ENCODE data around the gene ERI3.

ERI3 gene

GRCh38 chr1:44354840-44355581, at the start of gene ERI3:
Gene ERI3 (minus strand): TSS chr1:44355257. CDS start chr1:44355026, 231 bp downstream.
- peak; percentile 95 for DNase-seq (ENCODE audit: insufficient read length, low spot score)
- TF ChIP-seq CTCF (IDR thresholded peaks at IDR 0.05; ENCODE audit: insufficient read depth, missing control alignments), result no peak
- peak; percentile 53 for FAIRE-seq

GRCh38 chr1:44401256-44402228, 46.5 kb upstream of the ERI3 start:
- DNase-seq (ENCODE audit: insufficient read length, low spot score) (no peak), FAIRE-seq (no peak)
- no peak for TF ChIP-seq CTCF (IDR thresholded peaks at IDR 0.05; ENCODE audit: insufficient read depth, missing control alignments)

GRCh38 chr1:44390277-44390676, 35.2 kb upstream of the ERI3 start:
- TF ChIP-seq CTCF (IDR thresholded peaks at IDR 0.05; ENCODE audit: insufficient read depth, missing control alignments), result no peak
- DNase-seq (ENCODE audit: insufficient read length, low spot score) (no peak), FAIRE-seq (no peak)

GRCh38 chr1:44389437-44389836, 34.4 kb upstream of the ERI3 start:
- TF ChIP-seq CTCF (IDR thresholded peaks at IDR 0.05; ENCODE audit: insufficient read depth, missing control alignments), result no peak
- DNase-seq (ENCODE audit: insufficient read length, low spot score) (no peak), FAIRE-seq (no peak)

GRCh38 chr1:44388551-44388950, 33.5 kb upstream of the ERI3 start:
- FAIRE-seq (no peak), DNase-seq (ENCODE audit: insufficient read length, low spot score) (no peak)
- TF ChIP-seq CTCF (IDR thresholded peaks at IDR 0.05; ENCODE audit: insufficient read depth, missing control alignments), result no peak

GRCh38 chr1:44380666-44381177, 25.7 kb upstream of the ERI3 start:
- DNase-seq (ENCODE audit: insufficient read length, low spot score) (no peak), FAIRE-seq (no peak)
- TF ChIP-seq CTCF (IDR thresholded peaks at IDR 0.05; ENCODE audit: insufficient read depth, missing control alignments), result no peak

Measured in D721Med (cell line).